ENCODE measurements around the gene PLEKHA4. TPM values are rescaled to one million over a fixed set of nuclear protein-coding genes. Genes with fewer than 3 reads are reported as not detected.

Gene PLEKHA4
- total RNA-seq, 4 donors from 2014 or later, result 11.4 to 27.4 (median 18.9) TPM

GRCh38 chr19:48841571-48841970 lies 26.8 kb downstream of the PLEKHA4 start:
- no peak overlapping the region for H3K27ac ChIP-seq (replicated peaks in 1 of 4)
- peaks cover 7 to 11% (median 10%) of the 10 kb centered on the region in 4 donors for H3K4me1 ChIP-seq
- no peaks in the 10 kb centered on the region for H3K9me3 ChIP-seq
- H3K36me3 ChIP-seq, result peaks cover 3 to 48% (median 26%) of the 10 kb centered on the region in 4 donors
- H3K27me3 ChIP-seq, result no peaks in the 10 kb centered on the region
- H3K4me3 ChIP-seq, result no peak overlapping the region
- TF ChIP-seq POLR2AphosphoS5 (IDR thresholded peaks at IDR 0.05), result no peak
- TF ChIP-seq CTCF (IDR thresholded peaks at IDR 0.05), result no peak
- no peak for TF ChIP-seq POLR2A (IDR thresholded peaks at IDR 0.05; ENCODE audit: low read depth)
- TF ChIP-seq EP300 (IDR thresholded peaks at IDR 0.05), result no peak
- no peak for DNase-seq (ENCODE audit: extremely low spot score)
- WGBS, result 98% methylated on average over 6 of the region's 6 CpGs
- intact Hi-C loops (cut with DNase I), result loop anchor here (10.0 kb wide), 1 partner anchor 197 kb away; the partner anchor contains the start of gene CA11

GRCh38 chr19:48841047-48841446 lies 27.4 kb downstream of the PLEKHA4 start:
- Histone ChIP-seq H3K4me3 (no peak overlapping the region), H3K4me1 (peaks cover 13 to 17% (median 15%) of the 10 kb centered on the region in 4 donors), H3K9me3 (no peaks in the 10 kb centered on the region), H3K27ac (replicated peaks in 1 of 4) (no peak overlapping the region), H3K27me3 (no peaks in the 10 kb centered on the region), H3K36me3 (peaks cover 0 to 44% (median 22%) of the 10 kb centered on the region in 4 donors)
- TF ChIP-seq EP300 (IDR thresholded peaks at IDR 0.05) (no peak), POLR2A (IDR thresholded peaks at IDR 0.05; ENCODE audit: low read depth) (no peak), CTCF (IDR thresholded peaks at IDR 0.05) (no peak), POLR2AphosphoS5 (IDR thresholded peaks at IDR 0.05) (no peak)
- no peak for DNase-seq (ENCODE audit: extremely low spot score)
- intact Hi-C loops (cut with DNase I), result loop anchor here (10.0 kb wide), 1 partner anchor 196 kb away; the partner anchor contains the start of gene CA11
- 91% methylated on average over 10 of the region's 16 CpGs for WGBS

GRCh38 chr19:48837687-48838086 lies 30.7 kb downstream of the PLEKHA4 start:
- no peak for DNase-seq (ENCODE audit: extremely low spot score)
- Histone ChIP-seq H3K4me1 (peaks cover 18 to 27% (median 25%) of the 10 kb centered on the region in 4 donors), H3K27ac (replicated peaks in 1 of 4) (peak overlapping the region; percentile 72 to 83 (median 79)), H3K4me3 (peak overlapping the region in 1 of 4 donors; percentile 50), H3K36me3 (peaks cover 0 to 34% (median 12%) of the 10 kb centered on the region in 4 donors), H3K9me3 (no peaks in the 10 kb centered on the region), H3K27me3 (no peaks in the 10 kb centered on the region)
- TF ChIP-seq CTCF (IDR thresholded peaks at IDR 0.05) (no peak), POLR2A (IDR thresholded peaks at IDR 0.05; ENCODE audit: low read depth) (no peak), EP300 (IDR thresholded peaks at IDR 0.05) (no peak), POLR2AphosphoS5 (IDR thresholded peaks at IDR 0.05) (no peak)
- WGBS, result 76% methylated on average over 9 of the region's 9 CpGs
- intact Hi-C loops (cut with DNase I), result loop anchor here (2.0 kb wide), 1 partner anchor 43 kb away; no protein-coding TSS in a partner anchor

GRCh38 chr19:48837051-48837524 lies 31.3 kb downstream of the PLEKHA4 start:
- 5% methylated on average over 17 of the region's 29 CpGs for WGBS
- Histone ChIP-seq H3K36me3 (peaks cover 0 to 38% (median 15%) of the 10 kb centered on the region in 4 donors), H3K4me1 (peaks cover 18 to 27% (median 25%) of the 10 kb centered on the region in 4 donors), H3K9me3 (no peaks in the 10 kb centered on the region), H3K4me3 (peak overlapping the region; percentile 40 to 58 (median 50)), H3K27ac (replicated peaks in 1 of 4) (peak overlapping the region; percentile 72 to 83 (median 79)), H3K27me3 (no peaks in the 10 kb centered on the region)
- TF ChIP-seq CTCF (IDR thresholded peaks at IDR 0.05) (no peak), POLR2AphosphoS5 (IDR thresholded peaks at IDR 0.05) (peak; percentile 72 to 78)
- intact Hi-C loops (cut with DNase I), result loop anchor here (2.0 kb wide), 1 partner anchor 42 kb away; no protein-coding TSS in a partner anchor
- DNase-seq (ENCODE audit: extremely low spot score), result peak; percentile 96

Measured in esophagus muscularis mucosa (tissue), 4 donors.